ENCODE results near the gene AP4M1. TPM values are rescaled to one million over a fixed set of nuclear protein-coding genes. Genes with fewer than 3 reads are reported as not detected.

Gene AP4M1
- total and polyA plus RNA-seq, 9 of the 15 experiments (the other 6 are each of a cell fraction or from before 2014, with no cell fraction given), result 1.3 to 30.9 (median 14.1) TPM

DNA sequence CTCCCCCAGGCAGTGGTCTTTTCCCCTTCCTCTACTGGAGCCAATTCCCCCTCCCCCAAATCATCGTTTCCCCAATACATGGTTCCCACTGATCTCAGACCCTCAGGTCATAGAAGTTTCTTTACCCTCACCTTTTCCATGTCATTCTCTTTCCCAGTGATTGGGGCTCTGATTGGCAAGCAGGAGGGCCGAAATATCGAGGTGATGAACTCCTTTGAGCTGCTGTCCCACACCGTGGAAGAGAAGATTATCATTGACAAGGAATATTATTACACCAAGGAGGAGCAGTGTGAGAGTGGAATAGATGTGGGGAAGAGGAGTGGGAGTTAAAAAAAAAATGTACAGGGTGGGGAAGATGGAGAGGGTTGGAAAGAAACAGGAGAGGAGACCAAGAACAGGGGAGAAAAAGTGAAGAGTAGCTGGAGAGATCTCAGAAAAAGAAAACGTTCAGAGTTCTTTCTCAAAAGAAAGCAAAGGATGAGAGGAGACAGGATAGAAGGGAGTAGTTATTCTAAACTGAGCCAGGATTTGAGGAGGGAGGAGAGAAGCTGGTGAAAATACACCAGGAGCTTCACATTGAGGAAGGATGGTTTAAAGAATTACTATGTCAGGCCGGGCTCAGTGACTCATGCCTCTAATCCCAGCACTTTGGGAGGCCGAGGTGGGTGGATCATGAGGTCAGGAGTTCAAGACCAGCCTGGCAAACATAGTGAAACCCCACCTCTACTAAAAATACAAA, 11.8 kb upstream of the AP4M1 start (continued):
- peak; percentile 8 for TF ChIP-seq ZNF280A (IDR thresholded peaks at IDR 0.05; ENCODE audit: low read depth, partially characterized antibody)
- peak; percentile 19 for TF ChIP-seq POLR2B (IDR thresholded peaks at IDR 0.05; ENCODE audit: low read depth, partially characterized antibody)
- TF ChIP-seq SUPT5H (IDR thresholded peaks at IDR 0.05), result peak; percentile 8
- TF ChIP-seq BACH1 (tag; IDR thresholded peaks at IDR 0.05), result no peak
- TF ChIP-seq TARDBP (IDR thresholded peaks at IDR 0.05), result no peak
- peak; percentile 21 for TF ChIP-seq ASH1L (IDR thresholded peaks at IDR 0.05; ENCODE audit: borderline replicate concordance, low read depth, partially characterized antibody)
- 0 out of 2 replicates have a peak, but pooled peaks have one; percentile 23 for TF ChIP-seq DPF2 (IDR thresholded peaks at IDR 0.05)
- TF ChIP-seq, protein P1, sequence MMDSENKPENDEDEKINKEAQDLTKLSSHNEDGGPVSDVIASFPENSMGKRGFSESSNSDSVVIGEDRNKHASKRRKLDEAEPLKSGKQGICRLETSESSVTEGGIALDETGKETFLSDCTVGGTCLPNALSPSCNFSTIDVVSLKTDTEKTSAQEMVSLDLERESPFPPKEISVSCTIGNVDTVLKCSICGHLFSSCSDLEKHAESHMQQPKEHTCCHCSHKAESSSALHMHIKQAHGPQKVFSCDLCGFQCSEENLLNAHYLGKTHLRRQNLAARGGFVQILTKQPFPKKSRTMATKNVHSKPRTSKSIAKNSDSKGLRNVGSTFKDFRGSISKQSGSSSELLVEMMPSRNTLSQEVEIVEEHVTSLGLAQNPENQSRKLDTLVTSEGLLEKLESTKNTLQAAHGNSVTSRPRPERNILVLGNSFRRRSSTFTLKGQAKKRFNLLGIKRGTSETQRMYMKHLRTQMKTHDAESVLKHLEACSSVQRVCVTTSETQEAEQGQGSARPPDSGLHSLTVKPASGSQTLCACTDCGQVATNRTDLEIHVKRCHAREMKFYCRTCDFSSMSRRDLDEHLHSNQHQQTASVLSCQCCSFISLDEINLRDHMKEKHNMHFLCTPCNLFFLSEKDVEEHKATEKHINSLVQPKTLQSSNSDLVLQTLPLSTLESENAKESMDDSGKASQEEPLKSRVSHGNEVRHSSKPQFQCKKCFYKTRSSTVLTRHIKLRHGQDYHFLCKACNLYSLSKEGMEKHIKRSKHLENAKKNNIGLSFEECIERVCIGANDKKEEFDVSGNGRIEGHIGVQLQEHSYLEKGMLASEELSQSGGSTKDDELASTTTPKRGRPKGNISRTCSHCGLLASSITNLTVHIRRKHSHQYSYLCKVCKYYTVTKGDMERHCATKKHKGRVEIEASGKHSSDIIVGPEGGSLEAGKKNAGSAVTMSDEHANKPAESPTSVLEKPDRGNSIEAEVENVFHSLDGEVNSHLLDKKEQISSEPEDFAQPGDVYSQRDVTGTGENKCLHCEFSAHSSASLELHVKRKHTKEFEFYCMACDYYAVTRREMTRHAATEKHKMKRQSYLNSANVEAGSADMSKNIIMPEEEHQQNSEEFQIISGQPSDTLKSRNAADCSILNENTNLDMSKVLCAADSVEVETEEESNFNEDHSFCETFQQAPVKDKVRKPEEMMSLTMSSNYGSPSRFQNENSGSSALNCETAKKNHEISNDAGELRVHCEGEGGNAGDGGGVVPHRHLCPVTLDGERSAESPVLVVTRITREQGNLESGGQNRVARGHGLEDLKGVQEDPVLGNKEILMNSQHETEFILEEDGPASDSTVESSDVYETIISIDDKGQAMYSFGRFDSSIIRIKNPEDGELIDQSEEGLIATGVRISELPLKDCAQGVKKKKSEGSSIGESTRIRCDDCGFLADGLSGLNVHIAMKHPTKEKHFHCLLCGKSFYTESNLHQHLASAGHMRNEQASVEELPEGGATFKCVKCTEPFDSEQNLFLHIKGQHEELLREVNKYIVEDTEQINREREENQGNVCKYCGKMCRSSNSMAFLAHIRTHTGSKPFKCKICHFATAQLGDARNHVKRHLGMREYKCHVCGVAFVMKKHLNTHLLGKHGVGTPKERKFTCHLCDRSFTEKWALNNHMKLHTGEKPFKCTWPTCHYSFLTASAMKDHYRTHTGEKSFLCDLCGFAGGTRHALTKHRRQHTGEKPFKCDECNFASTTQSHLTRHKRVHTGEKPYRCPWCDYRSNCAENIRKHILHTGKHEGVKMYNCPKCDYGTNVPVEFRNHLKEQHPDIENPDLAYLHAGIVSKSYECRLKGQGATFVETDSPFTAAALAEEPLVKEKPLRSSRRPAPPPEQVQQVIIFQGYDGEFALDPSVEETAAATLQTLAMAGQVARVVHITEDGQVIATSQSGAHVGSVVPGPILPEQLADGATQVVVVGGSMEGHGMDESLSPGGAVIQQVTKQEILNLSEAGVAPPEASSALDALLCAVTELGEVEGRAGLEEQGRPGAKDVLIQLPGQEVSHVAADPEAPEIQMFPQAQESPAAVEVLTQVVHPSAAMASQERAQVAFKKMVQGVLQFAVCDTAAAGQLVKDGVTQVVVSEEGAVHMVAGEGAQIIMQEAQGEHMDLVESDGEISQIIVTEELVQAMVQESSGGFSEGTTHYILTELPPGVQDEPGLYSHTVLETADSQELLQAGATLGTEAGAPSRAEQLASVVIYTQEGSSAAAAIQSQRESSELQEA (IDR thresholded peaks at IDR 0.05; ENCODE audit: low read depth), result no peak
- peak; percentile 71 for TF ChIP-seq EGR1 (conservative IDR thresholded peaks at IDR 0.05)
- no peak for TF ChIP-seq ZNF184 (CRISPR knock-in tag; IDR thresholded peaks at IDR 0.05)
- TF ChIP-seq SMARCE1 (IDR thresholded peaks at IDR 0.05), result no peak

All from K562 (cell line).